ENCODE data around the gene TPCN2. TPM values are rescaled to one million over a fixed set of nuclear protein-coding genes. Genes with fewer than 3 reads are reported as not detected.

Gene TPCN2
- total RNA-seq, 1 donor from 2014 or later: 31.4 TPM

DNA sequence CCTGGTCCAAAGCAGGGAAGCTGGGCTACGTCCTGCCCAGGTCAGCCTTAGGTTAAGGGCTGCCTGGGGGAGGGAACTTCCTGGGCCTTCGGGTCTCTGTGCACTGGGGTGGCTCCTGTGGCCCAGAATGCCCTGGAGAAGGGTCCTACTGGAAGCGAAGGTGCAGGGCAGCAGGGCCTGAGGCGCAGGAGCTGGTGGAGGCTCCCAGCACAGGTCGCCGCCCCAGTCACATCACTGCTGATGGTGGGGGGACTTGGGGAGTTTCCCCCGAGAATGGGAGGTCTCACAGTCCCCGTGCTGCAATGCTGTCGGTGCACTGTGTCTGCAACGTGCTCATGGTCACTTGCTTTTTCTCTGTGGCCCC is 106.2 kb downstream of the TPCN2 start:
- TF ChIP-seq, protein P1, sequence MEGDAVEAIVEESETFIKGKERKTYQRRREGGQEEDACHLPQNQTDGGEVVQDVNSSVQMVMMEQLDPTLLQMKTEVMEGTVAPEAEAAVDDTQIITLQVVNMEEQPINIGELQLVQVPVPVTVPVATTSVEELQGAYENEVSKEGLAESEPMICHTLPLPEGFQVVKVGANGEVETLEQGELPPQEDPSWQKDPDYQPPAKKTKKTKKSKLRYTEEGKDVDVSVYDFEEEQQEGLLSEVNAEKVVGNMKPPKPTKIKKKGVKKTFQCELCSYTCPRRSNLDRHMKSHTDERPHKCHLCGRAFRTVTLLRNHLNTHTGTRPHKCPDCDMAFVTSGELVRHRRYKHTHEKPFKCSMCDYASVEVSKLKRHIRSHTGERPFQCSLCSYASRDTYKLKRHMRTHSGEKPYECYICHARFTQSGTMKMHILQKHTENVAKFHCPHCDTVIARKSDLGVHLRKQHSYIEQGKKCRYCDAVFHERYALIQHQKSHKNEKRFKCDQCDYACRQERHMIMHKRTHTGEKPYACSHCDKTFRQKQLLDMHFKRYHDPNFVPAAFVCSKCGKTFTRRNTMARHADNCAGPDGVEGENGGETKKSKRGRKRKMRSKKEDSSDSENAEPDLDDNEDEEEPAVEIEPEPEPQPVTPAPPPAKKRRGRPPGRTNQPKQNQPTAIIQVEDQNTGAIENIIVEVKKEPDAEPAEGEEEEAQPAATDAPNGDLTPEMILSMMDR (IDR thresholded peaks at IDR 0.05; ENCODE audit: unreplicated experiment): no peak
- Mint-ChIP-seq H3K4me3 (ENCODE audit: unreplicated experiment) (no peak overlapping the region), H3K27me3 (ENCODE audit: unreplicated experiment) (peaks cover 5% of the 10 kb centered on the region), H3K27ac (ENCODE audit: unreplicated experiment) (no peak overlapping the region), H3K9me3 (ENCODE audit: unreplicated experiment) (no peaks in the 10 kb centered on the region), H3K4me1 (ENCODE audit: unreplicated experiment) (peaks cover 4% of the 10 kb centered on the region), H3K36me3 (ENCODE audit: low read depth, unreplicated experiment) (no peaks in the 10 kb centered on the region)
- no peak for DNase-seq (ENCODE audit: low spot score)

DNA sequence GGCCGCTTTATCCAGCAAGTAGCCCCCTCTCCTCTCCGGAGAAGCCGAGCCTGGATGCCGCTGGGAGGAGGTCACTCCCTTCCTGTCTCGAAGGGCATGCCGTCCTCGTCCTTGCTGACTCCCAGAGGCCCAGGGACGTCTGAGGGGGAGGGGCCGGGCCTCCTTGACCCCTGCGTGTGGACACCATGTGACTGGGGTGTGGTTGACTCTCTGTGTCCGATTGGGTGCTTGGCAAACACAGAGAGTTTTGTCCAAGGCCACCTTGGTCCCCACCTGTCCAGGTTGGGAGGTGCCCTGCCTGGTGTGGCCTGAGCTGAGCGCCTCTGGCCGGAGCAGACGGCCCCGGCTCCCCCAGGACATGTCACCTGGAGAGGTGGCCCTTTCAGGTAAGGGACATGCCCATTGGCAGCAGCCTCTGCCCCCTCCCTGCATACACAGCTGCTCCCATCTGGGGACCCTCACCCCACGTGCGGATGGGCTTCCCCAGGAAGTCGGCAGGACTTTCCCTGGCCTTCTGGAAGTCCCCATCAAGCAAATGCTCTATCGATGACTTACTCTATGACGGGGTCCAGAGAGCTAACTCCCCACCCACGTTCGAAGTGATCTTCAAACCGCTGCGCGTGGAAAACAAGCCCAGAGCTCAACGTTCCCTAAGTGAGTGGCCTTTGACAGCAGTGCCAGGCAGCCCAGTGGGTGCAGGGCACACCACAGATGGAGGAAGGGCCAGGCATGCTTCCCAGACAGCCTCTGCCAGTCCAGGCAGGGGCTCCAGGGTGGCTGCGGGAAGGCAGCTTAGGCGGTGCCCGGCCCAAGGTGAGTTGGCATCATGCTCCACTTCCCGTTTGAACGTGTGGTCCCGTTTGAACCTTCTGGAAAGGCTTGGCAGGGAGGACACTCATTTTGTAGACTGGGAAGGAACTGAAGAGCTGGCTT is 106.8 kb downstream of the TPCN2 start, which contains the start of gene SMIM38:
SMIM38 (plus strand) TSS at position 634 of the 933 bp plus-strand sequence. CDS start 1,912 bp downstream, outside the sequence.
- Mint-ChIP-seq H3K27ac (ENCODE audit: unreplicated experiment) (no peak within 1 kb of the TSS), H3K36me3 (ENCODE audit: low read depth, unreplicated experiment) (no peaks in the 10 kb centered on the region), H3K4me1 (ENCODE audit: unreplicated experiment) (peaks cover 4% of the 10 kb centered on the region), H3K9me3 (ENCODE audit: unreplicated experiment) (no peaks in the 10 kb centered on the region), H3K27me3 (ENCODE audit: unreplicated experiment) (peaks cover 3% of the 10 kb centered on the region), H3K4me3 (ENCODE audit: unreplicated experiment) (no peak within 1 kb of the TSS)
- DNase-seq (ENCODE audit: low spot score): no peak
- TF ChIP-seq, protein P1 (IDR thresholded peaks at IDR 0.05; ENCODE audit: unreplicated experiment): no peak

DNA sequence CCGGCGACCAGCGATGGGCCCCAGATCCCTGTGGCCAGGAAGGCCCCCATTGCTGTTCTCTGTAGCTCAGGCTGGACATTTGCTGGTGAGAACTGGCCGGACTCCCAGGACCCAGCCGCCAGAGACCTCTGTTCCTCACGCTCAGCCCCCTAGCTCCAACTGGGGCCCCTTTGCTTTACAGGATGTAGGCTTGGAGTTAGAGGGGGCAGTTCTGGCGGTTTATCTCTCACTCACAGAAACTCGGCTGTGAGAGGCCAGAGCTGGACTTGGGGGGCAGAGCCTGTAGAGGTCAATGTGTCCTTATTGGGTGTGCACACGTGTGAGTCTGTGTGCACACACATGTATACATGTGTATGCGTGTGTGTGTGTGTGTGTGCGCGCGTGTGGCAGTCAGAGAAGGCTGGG is 107.5 kb downstream of the TPCN2 start:
- H3K9me3 Mint-ChIP-seq (ENCODE audit: unreplicated experiment): no peaks in the 10 kb centered on the region
- no peak for DNase-seq (ENCODE audit: low spot score)
- H3K27me3 Mint-ChIP-seq (ENCODE audit: unreplicated experiment): peaks cover 3% of the 10 kb centered on the region
- TF ChIP-seq, protein P1 (IDR thresholded peaks at IDR 0.05; ENCODE audit: unreplicated experiment): no peak
- no peak overlapping the region for H3K4me3 Mint-ChIP-seq (ENCODE audit: unreplicated experiment)
- no peak overlapping the region for H3K27ac Mint-ChIP-seq (ENCODE audit: unreplicated experiment)
- H3K36me3 Mint-ChIP-seq (ENCODE audit: low read depth, unreplicated experiment): no peaks in the 10 kb centered on the region
- H3K4me1 Mint-ChIP-seq (ENCODE audit: unreplicated experiment): peaks cover 4% of the 10 kb centered on the region

DNA sequence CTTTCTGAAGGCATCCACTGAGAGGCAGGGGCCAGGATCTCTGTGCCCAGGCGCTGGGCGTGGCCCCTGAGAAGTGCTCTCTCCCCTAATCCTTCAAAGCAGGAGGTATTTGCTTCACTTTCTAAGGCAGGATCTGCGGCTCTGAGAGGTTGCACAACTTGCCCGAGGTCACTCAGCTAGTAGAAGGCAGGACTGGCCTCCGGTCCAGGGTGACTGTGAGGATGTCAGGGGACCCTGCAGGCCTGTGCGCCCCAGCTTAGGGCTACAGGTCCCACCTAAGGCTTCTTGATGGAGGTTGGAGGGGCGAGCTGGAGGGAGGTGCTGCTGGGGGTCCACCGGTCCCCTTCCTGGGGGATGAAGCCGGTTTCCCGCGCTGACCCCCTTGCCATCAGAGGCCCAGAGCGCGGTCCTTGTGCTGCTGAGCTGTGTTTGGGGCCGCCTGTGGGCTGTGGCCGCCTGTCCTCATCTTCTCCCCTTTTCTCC is 108.0 kb downstream of the TPCN2 start:
- TF ChIP-seq, protein P1 (IDR thresholded peaks at IDR 0.05; ENCODE audit: unreplicated experiment): no peak
- peaks cover 3% of the 10 kb centered on the region for H3K27me3 Mint-ChIP-seq (ENCODE audit: unreplicated experiment)
- no peak overlapping the region for H3K4me3 Mint-ChIP-seq (ENCODE audit: unreplicated experiment)
- DNase-seq (ENCODE audit: low spot score): no peak
- H3K9me3 Mint-ChIP-seq (ENCODE audit: unreplicated experiment): no peaks in the 10 kb centered on the region
- H3K27ac Mint-ChIP-seq (ENCODE audit: unreplicated experiment): no peak overlapping the region
- peaks cover 4% of the 10 kb centered on the region for H3K4me1 Mint-ChIP-seq (ENCODE audit: unreplicated experiment)
- H3K36me3 Mint-ChIP-seq (ENCODE audit: low read depth, unreplicated experiment): no peaks in the 10 kb centered on the region
